SK-N-SH (cell line): ENCODE data around the gene ELOVL2. TPM values are rescaled to one million over a fixed set of nuclear protein-coding genes. Genes with fewer than 3 reads are reported as not detected.

Experiments
- CTCF ChIA-PET: fragments of 300-600, 350-600 bp; formaldehyde crosslinking; extraction: SDS; loops from one replicate; lab custom pipeline; 2021; lab: Yijun Ruan, JAX
- POLR2A ChIA-PET: fragments of 350-600 bp; sonication (Branson Sonifier 250); formaldehyde crosslinking; extraction: SDS; loops from one replicate; lab custom pipeline; 2020; ENCODE audit warnings: antibody characterized with exemption, inconsistent platforms; lab: Yijun Ruan, JAX
- DNase-seq: peaks from one replicate; pipeline ENCODE4 v3.0.0; 2012
- H2AFZ ChIP-seq: fragments of 200-600 bp; sonication (generic); 2 replicates; pipeline ENCODE4 v1.8.1; 2016; ENCODE audit warnings: antibody characterized with exemption, mild to moderate bottlenecking, low read depth
- H3F3A ChIP-seq: fragments of 200-600 bp; sonication (generic); replicated peaks from 2 replicates; pipeline ENCODE3; 2016; ENCODE audit warnings: antibody characterized with exemption, mild to moderate bottlenecking; ENCODE audit not compliant: insufficient read depth
- H3K27ac ChIP-seq, 2 experiments: fragments of 200-500 bp in 1 of 2; fragments of 200-600 bp in 1 of 2; sonication (Bioruptor generic) in 1 of 2; sonication (generic), shearing (Covaris generic) in 1 of 2; 2 replicates each; pipeline versions ENCODE4 v1.5.1 to v1.6.1; 2014 to 2016; ENCODE audit warnings: low read depth in 2 of 2, inconsistent platforms in 1 of 2, low read length in 1 of 2, mild to moderate bottlenecking in 1 of 2, mixed read lengths in 1 of 2
- H3K27me3 ChIP-seq: fragments of 200-600 bp; sonication (generic), shearing (Covaris generic); 2 replicates; pipeline ENCODE4 v1.6.1; 2016; ENCODE audit warnings: mixed run types; ENCODE audit not compliant: insufficient read depth
- H3K36me3 ChIP-seq, 2 experiments: fragments of 200-500 bp in 1 of 2; fragments of 200-600 bp in 1 of 2; sonication (Bioruptor generic) in 1 of 2; sonication (generic) in 1 of 2; replicated peaks in 1 of 2; 2 replicates each; pipeline versions ENCODE3 to v1.5.1; 2014 to 2016; ENCODE audit warnings: low read length in 1 of 2, mild to moderate bottlenecking in 1 of 2; ENCODE audit not compliant: insufficient read depth in 2 of 2, control insufficient read depth in 1 of 2
- H3K4me1 ChIP-seq, 2 experiments: fragments of 200-500 bp in 1 of 2; fragments of 200-600 bp in 1 of 2; sonication (Bioruptor generic) in 1 of 2; sonication (generic), shearing (Covaris generic) in 1 of 2; 2 replicates each; pipeline versions ENCODE4 v1.5.1 to v1.6.1; 2014 to 2016; ENCODE audit warnings: low read depth in 1 of 2, low read length in 1 of 2, mixed run types in 1 of 2; ENCODE audit not compliant: insufficient read depth in 2 of 2, control insufficient read depth in 1 of 2
- H3K4me2 ChIP-seq: fragments of 200-600 bp; sonication (generic), shearing (Covaris generic); 2 replicates; pipeline ENCODE4 v1.6.1; 2017; ENCODE audit warnings: mixed run types
- H3K4me3 ChIP-seq, 2 experiments: fragments of 200-500 bp in 1 of 2; fragments of 200-600 bp in 1 of 2; sonication (Bioruptor generic) in 1 of 2; sonication (generic), shearing (Covaris generic) in 1 of 2; 2 replicates each; pipeline versions ENCODE4 v1.5.1 to v1.8.1; 2014 to 2016; ENCODE audit warnings: low read depth in 2 of 2, inconsistent platforms in 1 of 2, low read length in 1 of 2, mild to moderate bottlenecking in 1 of 2, mixed read lengths in 1 of 2, moderate library complexity in 1 of 2
- H3K79me2 ChIP-seq: fragments of 200-600 bp; sonication (generic); 2 replicates; pipeline ENCODE4 v1.8.1; 2017; ENCODE audit warnings: mild to moderate bottlenecking; ENCODE audit not compliant: insufficient read depth
- H3K9ac ChIP-seq: fragments of 200-600 bp; sonication (generic); 2 replicates; pipeline ENCODE4 v1.6.1; 2017; ENCODE audit warnings: mixed run types
- H3K9me2 ChIP-seq: fragments of 200-600 bp; sonication (generic); 2 replicates; pipeline ENCODE4 v1.6.1; 2017; ENCODE audit warnings: mixed run types
- H3K9me3 ChIP-seq: fragments of 200-600 bp; sonication (generic); 2 replicates; pipeline ENCODE4 v1.6.1; 2017; ENCODE audit warnings: mixed run types, mild to moderate bottlenecking, moderate library complexity
- H4K20me1 ChIP-seq: fragments of 200-600 bp; sonication (generic); 2 replicates; pipeline ENCODE4 v1.6.1; 2017; ENCODE audit warnings: mild to moderate bottlenecking, mixed run types; ENCODE audit not compliant: insufficient read depth
- ELF1 ChIP-seq: IDR thresholded peaks from 2 replicates; pipeline ENCODE4 v1.4.0; 2012
- EP300 ChIP-seq, 2 experiments: IDR thresholded peaks; 2 replicates each; pipeline versions ENCODE4 v1.4.0 to v1.6.1; 2012; ENCODE audit warnings: borderline replicate concordance in 1 of 2, low read depth in 1 of 2, low read length in 1 of 2
- EZH2phosphoT487 ChIP-seq: fragments of 200-600 bp; sonication (generic); IDR thresholded peaks from 2 replicates; pipeline ENCODE4 v1.6.1; 2017; ENCODE audit warnings: low read depth, mixed run types, mild to moderate bottlenecking, antibody characterized with exemption, moderate library complexity, borderline replicate concordance
- FOSL2 ChIP-seq: IDR thresholded peaks from 2 replicates; pipeline ENCODE4 v1.4.0; 2012; ENCODE audit warnings: low read depth, mild to moderate bottlenecking, moderate library complexity, borderline replicate concordance
- FOXJ3 ChIP-seq: sonication (generic); formaldehyde crosslinking; IDR thresholded peaks from 2 replicates; pipeline ENCODE4 v1.5.1; 2020; ENCODE audit warnings: mild to moderate bottlenecking, missing genetic modification reagents
- FOXM1 ChIP-seq: IDR thresholded peaks from 2 replicates; pipeline ENCODE4 v1.4.0; 2012; ENCODE audit warnings: low read depth, mild to moderate bottlenecking
- GABPA ChIP-seq: IDR thresholded peaks from 2 replicates; pipeline ENCODE4 v1.4.0; 2012; ENCODE audit warnings: low read depth, mild to moderate bottlenecking
- MAX ChIP-seq: IDR thresholded peaks from 2 replicates; pipeline ENCODE4 v1.4.0; 2012; ENCODE audit warnings: low read depth
- MEF2A ChIP-seq: IDR thresholded peaks from 2 replicates; pipeline ENCODE4 v1.4.0; 2012; ENCODE audit warnings: low read depth, borderline replicate concordance
- NFIC ChIP-seq: IDR thresholded peaks from 2 replicates; pipeline ENCODE4 v1.4.0; 2012; ENCODE audit warnings: borderline replicate concordance
- NRF1 ChIP-seq: IDR thresholded peaks from 2 replicates; pipeline ENCODE4 v1.6.1; 2012; ENCODE audit warnings: low read depth, mild to moderate bottlenecking, low read length
- POLR2AphosphoS5 ChIP-seq: IDR thresholded peaks from 2 replicates; pipeline ENCODE4 v1.6.1; 2012; ENCODE audit warnings: low read depth, low read length
- RAD21 ChIP-seq: IDR thresholded peaks from 2 replicates; pipeline ENCODE4 v1.6.1; 2012; ENCODE audit warnings: mild to moderate bottlenecking, low read length
- RCOR1 ChIP-seq: fragments of 150-350 bp; IDR thresholded peaks from 2 replicates; pipeline ENCODE4 v1.6.1; 2017; ENCODE audit warnings: antibody characterized with exemption, low read length
- SIN3A ChIP-seq: IDR thresholded peaks from 2 replicates; pipeline ENCODE4 v1.6.1; 2012; ENCODE audit warnings: low read depth, mild to moderate bottlenecking, low read length, moderate library complexity, borderline replicate concordance
- SMC3 ChIP-seq: IDR thresholded peaks from 2 replicates; pipeline ENCODE4 v1.6.1; 2012; ENCODE audit warnings: low read depth, low read length, improper control_type of control experiment
- TAF1 ChIP-seq: IDR thresholded peaks from 2 replicates; pipeline ENCODE4 v1.6.1; 2012; ENCODE audit warnings: low read depth, mild to moderate bottlenecking, low read length, moderate library complexity, borderline replicate concordance
- TCF12 ChIP-seq: IDR thresholded peaks from 2 replicates; pipeline ENCODE4 v1.4.0; 2012
- TEAD4 ChIP-seq: IDR thresholded peaks from 2 replicates; pipeline ENCODE4 v1.4.0; 2012; ENCODE audit warnings: mild to moderate bottlenecking, borderline replicate concordance; ENCODE audit not compliant: insufficient read depth
- USF1 ChIP-seq: IDR thresholded peaks from 2 replicates; pipeline ENCODE4 v1.4.0; 2012; ENCODE audit warnings: low read depth, borderline replicate concordance
- USF2 ChIP-seq: fragments of 150-350 bp; IDR thresholded peaks from 2 replicates; pipeline ENCODE4 v1.6.1; 2017; ENCODE audit warnings: antibody characterized with exemption, low read length, low read depth, borderline replicate concordance
- YY1 ChIP-seq: IDR thresholded peaks from 2 replicates; pipeline ENCODE4 v1.4.0; 2012; ENCODE audit warnings: low read depth, mild to moderate bottlenecking
- WGBS: methylation state at CpG from one replicate; pipeline ENCODE4 v1.1.6; 2017; ENCODE audit warnings: low lambda C conversion rate; 5-methylcytosine and 5-hydroxymethylcytosine counted together
- polyA plus RNA-seq, 3 experiments: library from polyadenylated mRNA; depleted of rRNA; stranded (reverse); fragments of >200 nt; gene quantifications; 2 replicates each; pipeline ENCODE4 v1.2.3, GENCODE V29; 2012

The ELOVL2 gene
- polyA plus RNA-seq, 1 of the 3 experiments (the other 2 are of a cell fraction) = 0.39 TPM

GRCh38 chr6:10939840-10940239 is 104.3 kb downstream of the ELOVL2 start:
- CTCF ChIA-PET = interaction anchor here (0.9 to 2.0 kb wide), 2 partner anchors 12 to 125 kb away, joined by 3 to 4 read pairs; no protein-coding TSS in a partner anchor
- no peaks in the 10 kb centered on the region for H4K20me1 ChIP-seq
- H3K9ac ChIP-seq = no peak overlapping the region
- H2AFZ ChIP-seq = no peak overlapping the region
- H3K4me1 ChIP-seq = no peaks in the 10 kb centered on the region
- POLR2A ChIA-PET = no interaction called here
- H3K36me3 ChIP-seq = no peaks in the 10 kb centered on the region
- H3K4me2 ChIP-seq = no peak overlapping the region
- DNase-seq = no peak
- H3K79me2 ChIP-seq = no peaks in the 10 kb centered on the region
- no peaks in the 10 kb centered on the region for H3K9me2 ChIP-seq
- 66% methylated on average over 2 of the region's 2 CpGs for WGBS
- H3F3A ChIP-seq = no peaks in the 10 kb centered on the region
- TF ChIP-seq FOSL2 (no peak), POLR2AphosphoS5 (no peak), RAD21 (no peak), TAF1 (no peak), NFIC (no peak), USF1 (no peak)
- H3K9me3 ChIP-seq = no peaks in the 10 kb centered on the region
- no peaks in the 10 kb centered on the region for H3K27me3 ChIP-seq
- no peak overlapping the region for H3K27ac ChIP-seq
- H3K4me3 ChIP-seq = no peak overlapping the region

GRCh38 chr6:10933126-10933525 is 111.0 kb downstream of the ELOVL2 start:
- Histone ChIP-seq H3K9me2 (no peaks in the 10 kb centered on the region), H4K20me1 (no peaks in the 10 kb centered on the region)
- TF ChIP-seq RAD21 (no peak), RCOR1 (no peak), GABPA (no peak), FOXM1 (no peak), SMC3 (no peak), MAX (no peak), NFIC (no peak), TCF12 (no peak), NRF1 (no peak), TEAD4 (no peak), USF2 (no peak), MEF2A (no peak), EP300 (IDR thresholded peaks at IDR 0.05; ENCODE audit: borderline replicate concordance in 1 of 2, low read depth in 1 of 2, low read length in 1 of 2) (no peak), FOXJ3 (no peak), ELF1 (no peak), YY1 (no peak), EZH2phosphoT487 (no peak), SIN3A (no peak)
- TF ChIP-seq, all 33 proteins: peak for 0
- Histone ChIP-seq H3K27me3 (no peaks in the 10 kb centered on the region), H3K9me3 (no peaks in the 10 kb centered on the region), H3K9ac (no peak overlapping the region), H2AFZ (no peak overlapping the region), H3K79me2 (no peaks in the 10 kb centered on the region), H3K4me1 (no peaks in the 10 kb centered on the region), H3K4me2 (no peak overlapping the region), H3F3A (no peaks in the 10 kb centered on the region), H3K4me3 (no peak overlapping the region), H3K36me3 (no peaks in the 10 kb centered on the region), H3K27ac (no peak overlapping the region)
- WGBS = 39% methylated on average over 1 of the region's 1 CpG
- DNase-seq = no peak
- ChIA-PET CTCF (interaction anchor here (0.9 to 1.7 kb wide), 2 partner anchors 131 to 136 kb away, joined by 4 to 7 read pairs; no protein-coding TSS in a partner anchor), POLR2A (no interaction called here)
